Esophagus squamous epithelium (tissue), 4 donors: ENCODE measurements around the gene ACER3.
"Not testable (repeated sequence)": the region's sequence is repeated elsewhere in the genome, so short reads cannot be mapped to it uniquely, and the experiment has no call there.

Experiments used
- POLR2A ChIP-seq, 4 donors: fragments of 450-650 bp; IDR thresholded peaks; one replicate each; pipeline ENCODE4 v1.6.1; 2017; ENCODE audit warnings: antibody characterized with exemption in 4 of 4, mild to moderate bottlenecking in 4 of 4, moderate library complexity in 3 of 4
- TF ChIP-seq, protein P1 (sequence below), 6 experiments: fragments of 450-650 bp in 4 of 6; fragments of 200-600 bp in 2 of 6; sonication (generic) in 2 of 6; IDR thresholded peaks; one replicate each; pipeline ENCODE4 v1.5.1; 2016 to 2019; ENCODE audit warnings: antibody characterized with exemption in 6 of 6, mild to moderate bottlenecking in 4 of 6, moderate library complexity in 4 of 6

DNA sequence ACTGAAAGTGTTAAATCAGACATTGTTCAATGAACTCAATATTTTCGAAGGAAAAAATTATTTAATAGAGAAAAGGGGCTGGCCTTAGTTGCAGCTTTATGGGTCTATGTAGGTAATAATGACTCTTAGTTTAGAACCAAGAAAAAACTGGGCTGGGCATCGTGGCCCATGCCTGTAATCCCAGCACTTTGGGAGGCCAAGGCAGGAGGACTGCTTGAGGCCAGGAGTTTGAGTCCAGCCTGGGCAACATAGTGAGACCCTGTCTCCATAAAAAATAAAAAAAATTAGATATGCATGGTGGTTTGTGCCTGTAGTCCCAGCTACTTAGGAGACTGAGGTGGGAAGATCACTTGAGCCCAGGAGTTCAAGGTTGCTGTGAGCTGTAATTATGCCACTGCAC is 2.1 kb downstream of the ACER3 start:
- TF ChIP-seq, protein P1, sequence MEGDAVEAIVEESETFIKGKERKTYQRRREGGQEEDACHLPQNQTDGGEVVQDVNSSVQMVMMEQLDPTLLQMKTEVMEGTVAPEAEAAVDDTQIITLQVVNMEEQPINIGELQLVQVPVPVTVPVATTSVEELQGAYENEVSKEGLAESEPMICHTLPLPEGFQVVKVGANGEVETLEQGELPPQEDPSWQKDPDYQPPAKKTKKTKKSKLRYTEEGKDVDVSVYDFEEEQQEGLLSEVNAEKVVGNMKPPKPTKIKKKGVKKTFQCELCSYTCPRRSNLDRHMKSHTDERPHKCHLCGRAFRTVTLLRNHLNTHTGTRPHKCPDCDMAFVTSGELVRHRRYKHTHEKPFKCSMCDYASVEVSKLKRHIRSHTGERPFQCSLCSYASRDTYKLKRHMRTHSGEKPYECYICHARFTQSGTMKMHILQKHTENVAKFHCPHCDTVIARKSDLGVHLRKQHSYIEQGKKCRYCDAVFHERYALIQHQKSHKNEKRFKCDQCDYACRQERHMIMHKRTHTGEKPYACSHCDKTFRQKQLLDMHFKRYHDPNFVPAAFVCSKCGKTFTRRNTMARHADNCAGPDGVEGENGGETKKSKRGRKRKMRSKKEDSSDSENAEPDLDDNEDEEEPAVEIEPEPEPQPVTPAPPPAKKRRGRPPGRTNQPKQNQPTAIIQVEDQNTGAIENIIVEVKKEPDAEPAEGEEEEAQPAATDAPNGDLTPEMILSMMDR (IDR thresholded peaks at IDR 0.05): not testable (repeated sequence)
- TF ChIP-seq POLR2A (IDR thresholded peaks at IDR 0.05): not testable (repeated sequence)
